Astrocyte of the cerebellum (primary cell): Measurements from ENCODE around the gene CAMSAP2.

Source experiments
- DNase-seq: peaks from one replicate; pipeline ENCODE4 v3.0.0-alpha.2; 2011; ENCODE audit warnings: low read depth
- H3K4me3 ChIP-seq: 2 replicates; pipeline ENCODE4 v1.5.1; 2011; ENCODE audit warnings: mild to moderate bottlenecking, low read depth, low read length, moderate library complexity
- in situ Hi-C: cut with HindIII; loops from 2 replicates; pipeline ENCODE4 v1.10.0; 2017; ENCODE audit warnings: low sequenced_read_pairs
- TF ChIP-seq, protein P1 (sequence below): IDR thresholded peaks from 2 replicates; pipeline ENCODE4 v1.5.1; 2012; ENCODE audit warnings: low read length, low read depth, moderate library complexity, mild to moderate bottlenecking; ENCODE audit errors: missing control alignments

CAMSAP2 gene

GRCh38 chr1:200831091-200831490 is 92.4 kb downstream of the CAMSAP2 start:
- TF ChIP-seq, protein P1, sequence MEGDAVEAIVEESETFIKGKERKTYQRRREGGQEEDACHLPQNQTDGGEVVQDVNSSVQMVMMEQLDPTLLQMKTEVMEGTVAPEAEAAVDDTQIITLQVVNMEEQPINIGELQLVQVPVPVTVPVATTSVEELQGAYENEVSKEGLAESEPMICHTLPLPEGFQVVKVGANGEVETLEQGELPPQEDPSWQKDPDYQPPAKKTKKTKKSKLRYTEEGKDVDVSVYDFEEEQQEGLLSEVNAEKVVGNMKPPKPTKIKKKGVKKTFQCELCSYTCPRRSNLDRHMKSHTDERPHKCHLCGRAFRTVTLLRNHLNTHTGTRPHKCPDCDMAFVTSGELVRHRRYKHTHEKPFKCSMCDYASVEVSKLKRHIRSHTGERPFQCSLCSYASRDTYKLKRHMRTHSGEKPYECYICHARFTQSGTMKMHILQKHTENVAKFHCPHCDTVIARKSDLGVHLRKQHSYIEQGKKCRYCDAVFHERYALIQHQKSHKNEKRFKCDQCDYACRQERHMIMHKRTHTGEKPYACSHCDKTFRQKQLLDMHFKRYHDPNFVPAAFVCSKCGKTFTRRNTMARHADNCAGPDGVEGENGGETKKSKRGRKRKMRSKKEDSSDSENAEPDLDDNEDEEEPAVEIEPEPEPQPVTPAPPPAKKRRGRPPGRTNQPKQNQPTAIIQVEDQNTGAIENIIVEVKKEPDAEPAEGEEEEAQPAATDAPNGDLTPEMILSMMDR: no peak
- DNase-seq: no peak
- in situ Hi-C loops: no loop called here
- H3K4me3 ChIP-seq: no peak overlapping the region

GRCh38 chr1:200834383-200834782 is 95.7 kb downstream of the CAMSAP2 start:
- DNase-seq: no peak
- H3K4me3 ChIP-seq: no peak overlapping the region
- TF ChIP-seq, protein P1: no peak
- in situ Hi-C loops: no loop called here

- no peak overlapping the region for H3K4me3 ChIP-seq
- DNase-seq: no peak
- in situ Hi-C loops: no loop called here
- TF ChIP-seq, protein P1: no peak
These were observed 97.5 kb downstream of the CAMSAP2 start for GRCh38 chr1:200836213-200836612.

GRCh38 chr1:200837931-200838571 is 99.4 kb downstream of the CAMSAP2 start:
- in situ Hi-C loops: no loop called here
- TF ChIP-seq, protein P1: no peak
- H3K4me3 ChIP-seq: no peak overlapping the region
- DNase-seq: no peak

DNA sequence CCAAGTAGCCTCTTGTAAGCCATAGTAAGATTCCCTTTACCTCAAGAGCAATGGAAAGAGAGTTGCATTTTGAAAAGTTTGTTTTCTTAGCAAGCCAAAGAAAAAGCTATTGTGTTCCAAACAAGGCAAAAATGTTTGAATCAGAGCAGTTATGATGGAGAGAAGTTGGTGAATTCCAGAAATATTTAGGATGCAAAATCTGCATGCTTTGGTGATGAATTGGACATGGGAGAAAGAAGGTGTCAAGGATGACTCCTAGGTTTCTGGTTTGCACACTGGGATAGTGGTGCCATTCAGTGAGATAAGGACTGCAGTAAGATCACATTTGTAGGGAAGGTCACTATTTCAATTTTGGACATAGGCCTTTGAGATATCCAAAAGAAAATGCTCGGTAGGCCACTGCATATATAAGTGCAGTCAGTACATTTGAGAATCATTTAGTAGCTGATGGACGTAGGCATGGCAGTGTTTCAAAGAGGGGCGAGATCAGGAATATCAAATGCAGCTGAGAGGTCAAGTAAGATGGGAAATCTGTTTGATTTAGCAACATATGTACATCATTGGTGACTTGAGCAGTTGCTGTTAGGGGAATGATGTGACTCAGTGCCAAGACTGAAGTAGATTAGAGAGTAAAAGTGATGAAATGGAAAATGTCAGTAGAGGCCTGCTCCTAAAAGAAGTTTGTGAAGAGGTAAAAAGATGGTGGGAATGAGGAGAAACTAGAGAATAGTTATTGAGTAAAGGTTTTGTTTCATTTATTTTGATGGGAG is 100.2 kb downstream of the CAMSAP2 start:
- no peak for DNase-seq
- in situ Hi-C loops: no loop called here
- H3K4me3 ChIP-seq: no peak overlapping the region
- TF ChIP-seq, protein P1: no peak

DNA sequence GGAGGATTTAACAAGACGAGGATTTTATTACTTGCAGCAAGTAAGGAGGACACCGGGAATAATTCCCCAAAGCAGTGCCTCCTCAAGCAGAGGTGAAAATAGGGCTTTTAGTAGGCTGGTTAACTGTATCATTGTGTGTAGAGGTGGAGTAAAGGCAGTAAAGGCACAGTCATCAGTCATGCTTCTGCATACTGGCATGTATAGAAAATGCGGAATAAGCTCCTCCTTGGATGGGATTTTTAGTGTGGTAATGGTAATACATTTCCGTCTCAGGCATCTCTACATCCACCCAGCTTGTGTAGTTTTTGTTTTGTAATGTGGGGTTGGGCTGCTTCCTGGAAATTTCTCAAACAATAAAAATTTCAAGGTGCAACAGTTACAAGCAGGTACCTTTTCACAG is 106.7 kb downstream of the CAMSAP2 start:
- H3K4me3 ChIP-seq: no peak overlapping the region
- TF ChIP-seq, protein P1: no peak
- in situ Hi-C loops: no loop called here
- DNase-seq: no peak
